ENCODE results near the gene RALGAPA1. TPM values are rescaled to one million over a fixed set of nuclear protein-coding genes. Genes with fewer than 3 reads are reported as not detected.
A peak's percentile ranks its signal among the peaks of the same experiment; 100 is the strongest.

RALGAPA1 gene
- total RNA-seq, 1 donor from 2014 or later = 64.5 TPM

DNA sequence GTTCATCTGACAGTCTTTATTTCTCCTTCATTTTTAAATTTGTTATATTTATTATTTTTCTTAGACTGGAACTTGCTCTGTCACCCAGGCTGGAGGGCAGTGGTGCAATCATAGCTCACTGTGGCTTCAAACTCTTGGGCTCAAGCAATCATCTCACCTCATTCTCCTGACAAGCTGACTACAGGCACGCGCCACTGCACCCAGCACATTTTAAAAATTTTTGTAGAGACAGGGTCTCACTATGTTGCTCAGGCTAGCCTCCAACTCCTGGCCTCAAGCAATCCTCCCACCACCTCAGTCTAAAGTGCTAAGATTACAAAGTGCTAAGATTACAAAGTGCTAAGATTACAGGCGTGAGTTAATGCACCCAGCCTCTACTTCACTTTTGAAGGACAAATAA lies 96.6 kb downstream of the RALGAPA1 start:
- Mint-ChIP-seq H3K27me3 (ENCODE audit: low read depth) (no peaks in the 10 kb centered on the region), H3K4me3 (no peak overlapping the region), H3K27ac (no peak overlapping the region), H3K9me3 (peaks cover 28% of the 10 kb centered on the region), H3K4me1 (peaks cover 4% of the 10 kb centered on the region), H3K36me3 (peaks cover 60% of the 10 kb centered on the region)
- TF ChIP-seq, protein P1, sequence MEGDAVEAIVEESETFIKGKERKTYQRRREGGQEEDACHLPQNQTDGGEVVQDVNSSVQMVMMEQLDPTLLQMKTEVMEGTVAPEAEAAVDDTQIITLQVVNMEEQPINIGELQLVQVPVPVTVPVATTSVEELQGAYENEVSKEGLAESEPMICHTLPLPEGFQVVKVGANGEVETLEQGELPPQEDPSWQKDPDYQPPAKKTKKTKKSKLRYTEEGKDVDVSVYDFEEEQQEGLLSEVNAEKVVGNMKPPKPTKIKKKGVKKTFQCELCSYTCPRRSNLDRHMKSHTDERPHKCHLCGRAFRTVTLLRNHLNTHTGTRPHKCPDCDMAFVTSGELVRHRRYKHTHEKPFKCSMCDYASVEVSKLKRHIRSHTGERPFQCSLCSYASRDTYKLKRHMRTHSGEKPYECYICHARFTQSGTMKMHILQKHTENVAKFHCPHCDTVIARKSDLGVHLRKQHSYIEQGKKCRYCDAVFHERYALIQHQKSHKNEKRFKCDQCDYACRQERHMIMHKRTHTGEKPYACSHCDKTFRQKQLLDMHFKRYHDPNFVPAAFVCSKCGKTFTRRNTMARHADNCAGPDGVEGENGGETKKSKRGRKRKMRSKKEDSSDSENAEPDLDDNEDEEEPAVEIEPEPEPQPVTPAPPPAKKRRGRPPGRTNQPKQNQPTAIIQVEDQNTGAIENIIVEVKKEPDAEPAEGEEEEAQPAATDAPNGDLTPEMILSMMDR (IDR thresholded peaks at IDR 0.05; ENCODE audit: unreplicated experiment) = no peak
- DNase-seq (ENCODE audit: low spot score in 2 of 2, unreplicated experiment in 2 of 2) = no peak

DNA sequence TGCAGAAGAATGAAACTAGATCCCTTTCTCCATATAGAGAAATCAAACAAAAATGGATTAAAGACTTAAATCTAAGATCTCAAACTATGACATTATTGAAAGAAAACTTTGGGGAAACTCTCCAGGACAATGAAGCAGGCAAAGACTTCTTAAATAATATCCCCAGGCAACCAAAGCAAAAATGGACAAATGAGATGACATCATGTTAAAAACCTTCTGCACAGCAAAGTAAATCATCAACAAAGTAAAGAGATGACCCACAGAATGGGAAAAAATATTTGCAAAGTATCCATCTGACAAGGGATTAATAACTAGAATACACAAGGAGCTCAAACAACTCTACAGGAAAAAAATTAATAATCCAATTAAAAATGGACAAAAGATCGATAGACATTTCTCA lies 101.0 kb downstream of the RALGAPA1 start:
- peak overlapping the region; percentile 9 for H3K27ac Mint-ChIP-seq
- DNase-seq (ENCODE audit: low spot score in 2 of 2, unreplicated experiment in 2 of 2) = no peak
- H3K4me3 Mint-ChIP-seq = no peak overlapping the region
- peaks cover 36% of the 10 kb centered on the region for H3K9me3 Mint-ChIP-seq
- peaks cover 4% of the 10 kb centered on the region for H3K4me1 Mint-ChIP-seq
- peaks cover 66% of the 10 kb centered on the region for H3K36me3 Mint-ChIP-seq
- H3K27me3 Mint-ChIP-seq (ENCODE audit: low read depth) = no peaks in the 10 kb centered on the region
- TF ChIP-seq, protein P1 (IDR thresholded peaks at IDR 0.05; ENCODE audit: unreplicated experiment) = no peak

DNA sequence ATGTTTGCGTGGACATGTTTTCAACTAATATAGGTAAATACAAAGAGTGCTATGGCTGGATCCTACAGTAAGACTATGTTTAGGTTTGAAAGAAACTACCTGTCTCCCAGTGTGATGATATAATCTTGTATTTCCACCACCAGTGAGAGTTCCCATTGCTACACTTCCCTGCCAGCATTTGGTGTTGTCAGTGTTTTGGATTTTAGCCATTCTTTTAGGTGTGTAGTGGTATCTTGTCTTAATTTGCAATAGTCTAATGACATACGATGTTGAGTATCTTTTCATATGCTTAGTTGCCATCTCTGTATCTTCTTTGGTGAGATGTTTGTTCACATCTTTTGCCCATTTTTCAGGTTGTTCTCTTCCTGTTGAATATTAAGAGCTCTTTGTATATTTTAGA lies 103.5 kb downstream of the RALGAPA1 start:
- H3K27me3 Mint-ChIP-seq (ENCODE audit: low read depth) = no peaks in the 10 kb centered on the region
- H3K4me1 Mint-ChIP-seq = peaks cover 4% of the 10 kb centered on the region
- DNase-seq (ENCODE audit: low spot score in 2 of 2, unreplicated experiment in 2 of 2) = no peak
- H3K27ac Mint-ChIP-seq = no peak overlapping the region
- H3K36me3 Mint-ChIP-seq = peaks cover 56% of the 10 kb centered on the region
- TF ChIP-seq, protein P1 (IDR thresholded peaks at IDR 0.05; ENCODE audit: unreplicated experiment) = no peak
- peaks cover 31% of the 10 kb centered on the region for H3K9me3 Mint-ChIP-seq
- H3K4me3 Mint-ChIP-seq = no peak overlapping the region

DNA sequence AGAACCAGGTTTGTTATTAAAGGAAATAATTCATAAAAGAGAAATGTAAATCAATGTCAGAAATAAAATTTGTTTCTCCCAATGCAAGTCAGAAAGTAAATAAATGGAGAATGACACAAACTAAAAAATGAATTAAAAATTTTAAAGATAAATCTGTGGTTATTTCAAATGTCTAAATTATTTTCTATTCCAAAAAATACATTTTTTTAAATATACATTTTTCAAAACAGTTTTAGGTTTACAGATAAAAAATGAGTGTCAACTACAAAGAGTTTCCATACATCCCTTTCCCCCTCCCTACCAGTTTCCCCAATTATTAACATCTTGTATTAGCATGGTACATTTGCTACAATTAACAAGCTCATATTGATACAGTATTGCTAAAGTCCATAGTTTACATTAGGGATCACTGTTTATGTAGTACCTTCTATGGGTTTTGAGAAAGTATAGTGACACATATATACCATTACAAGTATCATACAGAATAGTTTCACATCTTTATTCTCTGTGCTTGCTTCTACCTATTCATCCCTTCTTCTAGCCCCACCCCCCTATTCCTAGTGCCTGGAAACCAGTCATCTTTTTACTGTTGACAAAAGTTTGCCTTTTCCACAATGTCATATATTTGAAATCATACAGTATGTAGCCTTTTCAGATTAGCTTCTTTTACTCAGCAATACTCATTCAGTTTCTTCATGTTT lies 104.2 kb downstream of the RALGAPA1 start:
- Mint-ChIP-seq H3K27ac (no peak overlapping the region), H3K9me3 (peaks cover 30% of the 10 kb centered on the region), H3K27me3 (ENCODE audit: low read depth) (no peaks in the 10 kb centered on the region), H3K4me3 (no peak overlapping the region), H3K4me1 (peaks cover 4% of the 10 kb centered on the region), H3K36me3 (peaks cover 51% of the 10 kb centered on the region)
- TF ChIP-seq, protein P1 (IDR thresholded peaks at IDR 0.05; ENCODE audit: unreplicated experiment) = no peak
- DNase-seq (ENCODE audit: low spot score in 2 of 2, unreplicated experiment in 2 of 2) = no peak

DNA sequence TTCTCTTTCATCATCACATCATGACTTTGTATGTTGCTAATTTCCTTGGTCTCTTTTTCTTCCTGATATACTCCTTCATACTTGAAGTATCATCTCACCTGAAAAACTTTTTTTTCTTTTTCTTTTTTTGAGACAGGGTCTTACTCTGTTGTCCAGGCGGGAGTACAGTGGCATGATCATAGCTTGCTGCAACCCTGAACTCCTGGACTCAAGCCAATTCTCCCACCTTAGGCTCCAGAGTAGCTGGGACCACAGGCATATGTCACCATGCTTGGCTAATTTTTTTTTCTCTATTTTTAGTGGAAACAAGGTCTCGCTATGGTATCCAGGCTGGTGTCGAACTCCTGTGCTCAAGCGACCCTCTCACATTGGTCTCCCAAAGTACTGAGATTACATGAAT lies 107.6 kb downstream of the RALGAPA1 start:
- TF ChIP-seq, protein P1 (IDR thresholded peaks at IDR 0.05; ENCODE audit: unreplicated experiment) = no peak
- Mint-ChIP-seq H3K4me1 (no peaks in the 10 kb centered on the region), H3K36me3 (peaks cover 22% of the 10 kb centered on the region), H3K9me3 (peaks cover 12% of the 10 kb centered on the region), H3K27me3 (ENCODE audit: low read depth) (no peaks in the 10 kb centered on the region), H3K27ac (no peak overlapping the region), H3K4me3 (no peak overlapping the region)
- no peak for DNase-seq (ENCODE audit: low spot score in 2 of 2, unreplicated experiment in 2 of 2)

Data from mesothelial cell of epicardium (in vitro differentiated cells).